GM10266 (cell line): ENCODE measurements around the gene PWWP2A.

ENCODE experiments used
- DNase-seq: peaks from one replicate; pipeline ENCODE4 v3.0.0; 2012; ENCODE audit errors: extremely low spot score
- TF ChIP-seq, protein P1 (sequence below): IDR thresholded peaks from 2 replicates; pipeline ENCODE4 v1.5.1; 2012; ENCODE audit warnings: mild to moderate bottlenecking, low read depth; ENCODE audit not compliant: control insufficient read depth, insufficient read depth; ENCODE audit errors: missing control alignments

PWWP2A gene

DNA sequence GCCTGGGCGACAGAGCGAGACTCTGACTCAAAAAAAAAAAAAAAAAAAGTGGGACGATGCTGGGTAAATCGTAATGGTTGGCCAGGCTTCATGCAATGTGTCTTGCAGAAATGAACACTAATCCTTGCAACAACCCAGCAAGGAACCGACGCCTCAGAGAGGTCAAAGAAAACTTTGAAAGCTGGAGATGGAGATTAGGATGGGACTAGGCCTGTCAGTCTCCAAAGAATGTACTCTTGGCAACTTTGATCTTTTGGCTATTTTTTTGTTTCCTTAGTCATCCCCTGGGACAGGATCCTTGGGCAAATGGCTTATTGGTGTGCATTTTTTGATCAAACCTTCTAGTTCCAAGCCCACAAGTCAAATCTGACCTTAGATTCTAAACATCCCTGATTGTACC is 10.6 kb upstream of the PWWP2A start:
- no peak for DNase-seq
- TF ChIP-seq, protein P1, sequence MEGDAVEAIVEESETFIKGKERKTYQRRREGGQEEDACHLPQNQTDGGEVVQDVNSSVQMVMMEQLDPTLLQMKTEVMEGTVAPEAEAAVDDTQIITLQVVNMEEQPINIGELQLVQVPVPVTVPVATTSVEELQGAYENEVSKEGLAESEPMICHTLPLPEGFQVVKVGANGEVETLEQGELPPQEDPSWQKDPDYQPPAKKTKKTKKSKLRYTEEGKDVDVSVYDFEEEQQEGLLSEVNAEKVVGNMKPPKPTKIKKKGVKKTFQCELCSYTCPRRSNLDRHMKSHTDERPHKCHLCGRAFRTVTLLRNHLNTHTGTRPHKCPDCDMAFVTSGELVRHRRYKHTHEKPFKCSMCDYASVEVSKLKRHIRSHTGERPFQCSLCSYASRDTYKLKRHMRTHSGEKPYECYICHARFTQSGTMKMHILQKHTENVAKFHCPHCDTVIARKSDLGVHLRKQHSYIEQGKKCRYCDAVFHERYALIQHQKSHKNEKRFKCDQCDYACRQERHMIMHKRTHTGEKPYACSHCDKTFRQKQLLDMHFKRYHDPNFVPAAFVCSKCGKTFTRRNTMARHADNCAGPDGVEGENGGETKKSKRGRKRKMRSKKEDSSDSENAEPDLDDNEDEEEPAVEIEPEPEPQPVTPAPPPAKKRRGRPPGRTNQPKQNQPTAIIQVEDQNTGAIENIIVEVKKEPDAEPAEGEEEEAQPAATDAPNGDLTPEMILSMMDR, result no peak

DNA sequence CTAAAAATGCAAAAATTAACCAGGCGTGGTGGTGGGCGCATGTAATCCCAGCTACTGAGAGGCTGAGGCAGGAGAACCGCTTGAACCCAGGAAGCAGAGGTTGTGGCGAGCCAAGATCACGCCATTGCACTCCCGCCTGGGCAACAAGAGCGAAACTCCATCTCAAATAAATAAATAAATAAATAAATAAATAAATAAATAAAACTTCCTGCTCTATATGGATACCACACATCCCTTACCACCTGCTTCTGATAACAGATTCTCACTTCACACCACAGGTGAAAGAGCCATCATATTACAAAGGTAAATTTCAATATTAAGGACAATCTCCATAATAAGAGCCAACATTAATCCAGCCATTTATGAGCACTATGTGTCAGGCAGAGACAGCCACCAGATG is 9.4 kb upstream of the PWWP2A start:
- TF ChIP-seq, protein P1, result no peak
- DNase-seq, result no peak

DNA sequence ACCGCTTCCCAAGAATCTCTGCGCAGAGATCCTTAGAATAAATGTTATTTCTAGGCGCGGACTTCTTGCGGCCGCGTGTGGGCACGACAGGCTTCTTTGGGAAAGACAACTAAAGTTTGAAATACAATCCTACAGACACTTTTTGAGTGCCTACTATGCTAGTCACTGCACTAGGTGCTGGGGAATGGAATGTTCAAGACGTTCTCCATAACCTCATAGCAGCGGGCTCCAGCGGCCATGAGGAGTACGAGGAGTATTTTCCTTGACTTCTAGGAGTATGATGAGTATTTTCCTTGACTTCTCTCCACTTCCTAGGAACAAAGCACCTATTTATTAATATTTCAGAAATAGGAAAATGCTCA is 636 bp upstream of the PWWP2A start:
- TF ChIP-seq, protein P1, result no peak
- no peak for DNase-seq

DNA sequence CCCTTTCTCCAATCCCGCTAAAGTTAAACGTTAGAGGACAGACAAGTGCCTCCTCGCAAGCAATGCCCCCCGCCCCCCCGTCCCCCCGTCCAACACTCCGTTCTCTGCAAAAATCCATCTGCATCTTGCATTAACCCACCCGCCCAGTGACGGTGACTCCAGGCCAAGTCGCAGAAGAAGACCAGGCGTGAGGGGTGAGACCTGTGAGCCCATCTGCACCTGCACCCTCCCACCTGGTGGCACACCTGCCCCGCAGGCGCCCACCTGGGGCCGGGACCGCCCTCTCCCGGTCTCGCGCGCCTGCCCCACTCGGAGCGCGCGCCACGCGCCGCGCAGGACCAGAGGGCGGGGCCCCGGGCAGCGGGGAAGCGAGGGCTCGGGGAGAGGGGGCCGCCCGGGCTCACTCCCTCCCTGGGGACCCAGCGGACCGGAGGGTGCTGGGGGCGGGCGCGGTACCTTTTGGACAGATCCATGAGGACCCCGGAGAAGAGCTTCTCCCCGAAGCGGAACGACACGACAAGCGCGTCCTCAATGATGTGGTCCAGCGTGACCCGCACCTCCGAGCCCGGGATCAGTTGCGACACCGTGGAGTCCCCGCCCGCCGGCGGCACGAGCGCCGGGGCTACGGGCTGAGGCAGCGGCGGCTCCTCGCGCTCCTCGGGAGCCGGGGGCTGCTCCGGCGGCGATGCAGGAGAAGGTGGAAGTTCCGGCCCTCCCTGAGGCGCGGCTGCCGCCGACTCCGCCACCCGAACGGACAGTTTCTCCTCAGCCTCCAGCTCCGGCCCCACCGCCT is 705 bp downstream of the PWWP2A start:
- peak; percentile 62 for DNase-seq

DNA sequence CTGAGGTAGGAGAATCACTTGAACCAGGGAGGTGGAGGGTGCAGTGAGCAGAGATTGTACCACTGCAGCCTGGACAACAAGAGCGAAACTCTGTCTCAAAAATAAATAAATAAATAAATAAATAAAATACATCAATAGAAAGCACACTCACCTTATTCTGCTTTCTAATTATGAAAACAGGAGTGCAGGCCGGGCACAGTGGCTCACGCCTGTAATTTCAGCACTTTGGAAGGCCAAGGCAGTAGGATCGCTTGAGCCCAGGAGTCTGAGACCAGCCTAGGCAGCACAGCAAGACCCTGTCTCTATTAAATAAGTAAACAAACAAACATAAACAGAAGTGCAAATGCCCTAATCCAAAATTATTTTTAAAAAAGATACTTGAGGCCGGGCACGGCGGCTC is 2.3 kb downstream of the PWWP2A start:
- DNase-seq, result no peak
- TF ChIP-seq, protein P1, result no peak

More for the DNA sequence above, 705 bp downstream of the PWWP2A start:
- TF ChIP-seq, protein P1, result no peak

DNA sequence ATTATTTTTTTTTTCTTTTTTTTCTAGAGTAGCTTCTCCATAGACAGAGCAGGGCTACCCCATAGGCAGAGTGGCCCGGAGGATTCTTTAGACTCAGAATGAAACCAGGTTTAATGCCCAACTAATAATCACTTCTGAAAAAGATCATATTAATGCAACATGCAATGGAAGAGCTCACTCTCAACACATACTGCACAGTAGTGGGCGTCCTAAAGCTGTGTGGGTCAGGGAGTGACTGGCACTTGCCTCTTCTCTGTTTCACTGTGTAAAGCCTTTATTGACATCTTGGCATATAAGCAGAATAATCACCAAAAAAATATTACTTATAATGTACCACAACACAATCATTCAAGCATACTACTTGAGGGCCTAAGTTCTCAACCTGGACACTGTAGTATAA is 11.1 kb downstream of the PWWP2A start:
- TF ChIP-seq, protein P1, result no peak
- DNase-seq, result no peak

DNA sequence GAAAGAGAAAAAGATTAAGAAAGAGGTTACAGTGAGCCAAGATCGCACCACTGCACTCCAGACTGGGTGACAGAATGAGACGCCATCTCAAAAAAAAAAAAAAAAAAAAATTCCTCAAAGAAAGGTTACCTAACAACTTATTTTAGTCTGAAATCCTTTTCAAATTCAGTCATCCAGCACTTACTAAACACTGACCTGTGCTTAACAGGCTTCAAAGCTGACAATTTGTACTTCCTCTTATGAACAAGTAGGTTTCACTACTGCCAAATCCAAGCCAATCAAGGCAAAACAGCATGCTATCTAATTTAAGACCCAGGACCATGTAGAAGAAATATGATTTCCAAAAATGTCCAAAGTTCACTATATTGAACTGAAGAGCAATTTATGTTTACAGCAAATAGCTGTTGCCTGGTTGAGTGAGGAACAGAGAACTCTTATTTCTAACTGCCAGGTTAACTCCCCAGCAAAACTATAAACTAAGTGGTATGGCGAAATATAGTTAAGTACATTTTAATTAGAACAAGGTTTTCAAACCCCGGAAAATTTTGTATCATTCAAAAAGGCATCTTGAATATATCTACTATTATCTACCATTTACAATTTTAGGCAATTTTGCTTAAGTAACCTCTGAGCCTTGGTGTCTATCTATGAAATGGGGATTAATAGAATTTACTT is 13.4 kb downstream of the PWWP2A start:
- TF ChIP-seq, protein P1, result no peak
- peak; percentile 35 for DNase-seq
